K562 (cell line): ENCODE results near the gene TMEM273. TPM values are rescaled to one million over a fixed set of nuclear protein-coding genes. Genes with fewer than 3 reads are reported as not detected.

Experiments
- ATF7 ChIP-seq: fragments of 450-650 bp; IDR thresholded peaks from 2 replicates; pipeline ENCODE4 v1.7.1; 2014; ENCODE audit warnings: mild to moderate bottlenecking, moderate library complexity
- CEBPB ChIP-seq: fragments of 450-650 bp; IDR thresholded peaks from 2 replicates; pipeline ENCODE4 v1.6.1; 2016; ENCODE audit warnings: missing genetic modification characterization, missing compliant biosample characterization
- CTBP1 ChIP-seq: fragments of 450-650 bp; IDR thresholded peaks from 2 replicates; pipeline ENCODE4 v1.6.1; 2016; ENCODE audit warnings: borderline replicate concordance
- ESRRB ChIP-seq: fragments of 250-450 bp; sonication (Bioruptor Pico); IDR thresholded peaks from 2 replicates; pipeline ENCODE4 v1.5.0; 2020; ENCODE audit warnings: mild to moderate bottlenecking, moderate library complexity, borderline replicate concordance
- ETS1 ChIP-seq: conservative IDR thresholded peaks from 2 replicates; pipeline ENCODE4 v1.6.1; 2011; ENCODE audit warnings: low read depth, mild to moderate bottlenecking, low read length; ENCODE audit not compliant: control insufficient read depth
- GATA2 ChIP-seq: sonication (generic); formaldehyde crosslinking; IDR thresholded peaks from 2 replicates; pipeline ENCODE4 v1.4.0; 2020; ENCODE audit warnings: mild to moderate bottlenecking, missing genetic modification reagents
- HDAC2 ChIP-seq: fragments of 450-650 bp; IDR thresholded peaks from 2 replicates; pipeline ENCODE4 v1.6.1; 2016; ENCODE audit warnings: mild to moderate bottlenecking
- HDAC8 ChIP-seq: fragments of 450-650 bp; IDR thresholded peaks from 2 replicates; pipeline ENCODE4 v1.6.1; 2016; ENCODE audit warnings: mild to moderate bottlenecking, missing genetic modification characterization, moderate library complexity, missing compliant biosample characterization
- HSF4 ChIP-seq: fragments of 250-450 bp; sonication (Bioruptor Pico); IDR thresholded peaks from 2 replicates; pipeline ENCODE4 v2.1.2; 2022; ENCODE audit warnings: mild to moderate bottlenecking, moderate library complexity, borderline replicate concordance
- KDM5B ChIP-seq: fragments of 200-600 bp; sonication (generic); IDR thresholded peaks from 2 replicates; pipeline ENCODE4 v1.6.1; 2012; ENCODE audit warnings: low read depth, mild to moderate bottlenecking, moderate library complexity, low read length, control low read depth, inconsistent platforms; ENCODE audit not compliant: insufficient replicate concordance
- PCBP1 ChIP-seq: fragments of 200-400 bp; formaldehyde crosslinking; IDR thresholded peaks from 2 replicates; pipeline ENCODE4 v1.6.1; 2018; ENCODE audit warnings: mild to moderate bottlenecking, low read depth, low read length; ENCODE audit not compliant: poor library complexity, severe bottlenecking
- PRMT5 ChIP-seq: sonication (generic); formaldehyde crosslinking; IDR thresholded peaks from 2 replicates; pipeline ENCODE4 v1.5.0; 2020; ENCODE audit warnings: missing genetic modification reagents
- RFX7 ChIP-seq: fragments of 250-450 bp; sonication (Bioruptor Pico); IDR thresholded peaks from 2 replicates; pipeline ENCODE4 v1.5.1; 2021; ENCODE audit warnings: mild to moderate bottlenecking
- RHOXF2B ChIP-seq: fragments of 250-450 bp; sonication (Bioruptor Pico); conservative IDR thresholded peaks from 2 replicates; pipeline ENCODE4 v1.5.1; 2021
- SREBF1 ChIP-seq: fragments of 150-350 bp; IDR thresholded peaks from 2 replicates; pipeline ENCODE4 v1.6.1; 2014; ENCODE audit warnings: antibody characterized with exemption, low read depth, low read length, borderline replicate concordance
- TAF9B ChIP-seq: fragments of 450-650 bp; IDR thresholded peaks from 2 replicates; pipeline ENCODE4 v1.6.1; 2018; ENCODE audit warnings: mild to moderate bottlenecking; ENCODE audit not compliant: partially characterized antibody
- ZBTB9 ChIP-seq: fragments of 450-650 bp; formaldehyde crosslinking; IDR thresholded peaks from 2 replicates; pipeline ENCODE4 v1.4.0; 2020; ENCODE audit warnings: mild to moderate bottlenecking, moderate library complexity
- ZNF778 ChIP-seq: fragments of 450-650 bp; formaldehyde crosslinking; IDR thresholded peaks from 2 replicates; pipeline ENCODE4 v1.4.0; 2020; ENCODE audit warnings: mild to moderate bottlenecking, moderate library complexity
- polyA plus RNA-seq, 8 experiments: library from polyadenylated mRNA; depleted of rRNA in 4 of 8; stranded (reverse) in 5 of 8; unstranded in 3 of 8; fragments of >200 nt; fragmentation: Nextera tagmentation in 2 of 8; fragmentation: Illumina TruSeq in 1 of 8; extraction: Ambion mirVana in 2 of 8; extraction: Trizol in 1 of 8; gene quantifications; 2 replicates each; pipeline versions ENCODE4 v1.2.1 to v1.2.3, GENCODE V29; 2011 to 2014; ENCODE audit warnings: inconsistent platforms in 1 of 8, missing spikeins in 1 of 8
- total RNA-seq, 7 experiments: library from RNA; depleted of rRNA in 6 of 7; stranded (reverse); fragments of >200 nt in 6 of 7; fragmentation: Illumina TruSeq in 2 of 7; extraction: Trizol in 2 of 7; gene quantifications; 2 replicates each; pipeline versions ENCODE4 v1.2.1 to v1.2.3, GENCODE V29; 2011 to 2021; ENCODE audit warnings: low replicate concordance in 1 of 7
- TF ChIP-seq, protein P1 (sequence below): sonication (generic); formaldehyde crosslinking; IDR thresholded peaks from 2 replicates; pipeline ENCODE4 v1.8.1; 2023; ENCODE audit warnings: mild to moderate bottlenecking, missing genetic modification reagents
- TF ChIP-seq, protein P2 (sequence below): fragments of 450-650 bp; formaldehyde crosslinking; IDR thresholded peaks from 2 replicates; pipeline ENCODE4 v1.4.0; 2022; ENCODE audit warnings: mild to moderate bottlenecking, moderate library complexity
- TF ChIP-seq, protein P3 (sequence below): fragments of 250-450 bp; sonication (Bioruptor Pico); IDR thresholded peaks from 2 replicates; pipeline ENCODE4 v1.5.0; 2021; ENCODE audit warnings: mild to moderate bottlenecking, borderline replicate concordance

TMEM273 gene
- total and polyA plus RNA-seq, 9 of the 15 experiments (the other 6 are each of a cell fraction or from before 2014, with no cell fraction given) = 39.2 to 131 (median 95.6) TPM

- TF ChIP-seq ZBTB9 (CRISPR knock-in tag) (no peak), TAF9B (no peak), PRMT5 (CRISPR knock-in tag) (no peak), ESRRB (CRISPR knock-in tag) (no peak), KDM5B (no peak), RFX7 (CRISPR knock-in tag) (no peak), RHOXF2B (no peak), ZNF778 (CRISPR knock-in tag) (no peak), ETS1 (no peak), CTBP1 (peak; percentile 20; the same call in 1 of the 2 replicates), CEBPB (tag) (peak; percentile 83), HDAC8 (no peak), SREBF1 (no peak), HDAC2 (no peak), HSF4 (CRISPR knock-in tag) (no peak), PCBP1 (no peak), GATA2 (CRISPR knock-in tag) (no peak), ATF7 (peak; percentile 45; the same call in 1 of the 2 replicates)
- TF ChIP-seq, protein P1, sequence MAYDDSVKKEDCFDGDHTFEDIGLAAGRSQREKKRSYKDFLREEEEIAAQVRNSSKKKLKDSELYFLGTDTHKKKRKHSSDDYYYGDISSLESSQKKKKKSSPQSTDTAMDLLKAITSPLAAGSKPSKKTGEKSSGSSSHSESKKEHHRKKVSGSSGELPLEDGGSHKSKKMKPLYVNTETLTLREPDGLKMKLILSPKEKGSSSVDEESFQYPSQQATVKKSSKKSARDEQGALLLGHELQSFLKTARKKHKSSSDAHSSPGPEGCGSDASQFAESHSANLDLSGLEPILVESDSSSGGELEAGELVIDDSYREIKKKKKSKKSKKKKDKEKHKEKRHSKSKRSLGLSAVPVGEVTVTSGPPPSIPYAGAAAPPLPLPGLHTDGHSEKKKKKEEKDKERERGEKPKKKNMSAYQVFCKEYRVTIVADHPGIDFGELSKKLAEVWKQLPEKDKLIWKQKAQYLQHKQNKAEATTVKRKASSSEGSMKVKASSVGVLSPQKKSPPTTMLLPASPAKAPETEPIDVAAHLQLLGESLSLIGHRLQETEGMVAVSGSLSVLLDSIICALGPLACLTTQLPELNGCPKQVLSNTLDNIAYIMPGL (CRISPR knock-in tag) = no peak
- TF ChIP-seq, protein P2, sequence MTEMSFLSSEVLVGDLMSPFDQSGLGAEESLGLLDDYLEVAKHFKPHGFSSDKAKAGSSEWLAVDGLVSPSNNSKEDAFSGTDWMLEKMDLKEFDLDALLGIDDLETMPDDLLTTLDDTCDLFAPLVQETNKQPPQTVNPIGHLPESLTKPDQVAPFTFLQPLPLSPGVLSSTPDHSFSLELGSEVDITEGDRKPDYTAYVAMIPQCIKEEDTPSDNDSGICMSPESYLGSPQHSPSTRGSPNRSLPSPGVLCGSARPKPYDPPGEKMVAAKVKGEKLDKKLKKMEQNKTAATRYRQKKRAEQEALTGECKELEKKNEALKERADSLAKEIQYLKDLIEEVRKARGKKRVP (CRISPR knock-in tag) = peak; percentile 48; the same call in 1 of the 2 replicates
- TF ChIP-seq, protein P3, sequence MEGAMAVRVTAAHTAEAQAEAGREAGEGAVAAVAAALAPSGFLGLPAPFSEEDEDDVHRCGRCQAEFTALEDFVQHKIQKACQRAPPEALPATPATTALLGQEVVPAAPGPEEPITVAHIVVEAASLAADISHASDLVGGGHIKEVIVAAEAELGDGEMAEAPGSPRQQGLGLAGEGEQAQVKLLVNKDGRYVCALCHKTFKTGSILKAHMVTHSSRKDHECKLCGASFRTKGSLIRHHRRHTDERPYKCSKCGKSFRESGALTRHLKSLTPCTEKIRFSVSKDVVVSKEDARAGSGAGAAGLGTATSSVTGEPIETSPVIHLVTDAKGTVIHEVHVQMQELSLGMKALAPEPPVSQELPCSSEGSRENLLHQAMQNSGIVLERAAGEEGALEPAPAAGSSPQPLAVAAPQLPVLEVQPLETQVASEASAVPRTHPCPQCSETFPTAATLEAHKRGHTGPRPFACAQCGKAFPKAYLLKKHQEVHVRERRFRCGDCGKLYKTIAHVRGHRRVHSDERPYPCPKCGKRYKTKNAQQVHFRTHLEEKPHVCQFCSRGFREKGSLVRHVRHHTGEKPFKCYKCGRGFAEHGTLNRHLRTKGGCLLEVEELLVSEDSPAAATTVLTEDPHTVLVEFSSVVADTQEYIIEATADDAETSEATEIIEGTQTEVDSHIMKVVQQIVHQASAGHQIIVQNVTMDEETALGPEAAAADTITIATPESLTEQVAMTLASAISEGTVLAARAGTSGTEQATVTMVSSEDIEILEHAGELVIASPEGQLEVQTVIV (CRISPR knock-in tag) = no peak
Measured at GRCh38 chr10:49231086-49231820, 43.1 kb upstream of the TMEM273 start (continued).
